GM12878 (cell line): Measurements from ENCODE around the gene RAB34. TPM values are rescaled to one million over a fixed set of nuclear protein-coding genes. Genes with fewer than 3 reads are reported as not detected.

Source experiments
- ATAC-seq: fragments of 200-7000 bp; cut with Tn5 transposase; 3 replicates; pipeline ENCODE4 v1.9.1; 2020; ENCODE audit warnings: mild to moderate bottlenecking, moderate library complexity
- BruUV-seq: library from RNA; stranded (reverse); fragments of 400-500 nt; replicated peaks from 2 replicates; lab custom pipeline; 2021; lab: Mats Ljungman, UMichigan
- CTCF ChIA-PET: fragments of 300-600 bp; sonication (Branson Sonifier 250); formaldehyde crosslinking; extraction: SDS; loops from one replicate; lab custom pipeline; 2021; ENCODE audit warnings: inconsistent platforms; lab: Yijun Ruan, JAX
- POLR2A ChIA-PET: fragments of 350-600 bp; formaldehyde crosslinking; extraction: SDS; loops from one replicate; lab custom pipeline; 2021; ENCODE audit warnings: inconsistent platforms; lab: Charles Lee
- RAD21 ChIA-PET: fragments of 300-600 bp; sonication (Branson Sonifier 250); formaldehyde crosslinking; loops from one replicate; lab custom pipeline; 2023; ENCODE audit warnings: antibody characterized with exemption; ENCODE audit not compliant: unreplicated experiment; lab: Charles Lee
- SMC1A ChIA-PET: fragments of 300-600 bp; sonication (Branson Sonifier 250); formaldehyde crosslinking; loops from one replicate; lab custom pipeline; 2023; ENCODE audit not compliant: unreplicated experiment, uncharacterized antibody; lab: Charles Lee
- DNase-seq: peaks from one replicate; pipeline ENCODE4 v3.0.0-alpha.2; 2011; ENCODE audit warnings: low read depth, low spot score
- FAIRE-seq: peaks from 3 replicates; lab custom pipeline; 2011; peaks lifted over from hg19 to GRCh38; lab: Jason Lieb, UNC
- H2AFZ ChIP-seq: 2 replicates; pipeline ENCODE4 v1.6.0; 2011; ENCODE audit warnings: low read depth, low read length, control low read depth; ENCODE audit not compliant: control insufficient read depth
- H3K27ac ChIP-seq: 2 replicates; pipeline ENCODE4 v1.5.1; 2011; ENCODE audit warnings: control low read depth; ENCODE audit not compliant: control insufficient read depth, insufficient read depth
- H3K27me3 ChIP-seq, 2 experiments: replicated peaks in 1 of 2; 2 replicates each; pipeline versions ENCODE4 v1.6.0 to v1.6.1; 2011; ENCODE audit warnings: low read length in 1 of 2; ENCODE audit not compliant: control insufficient read depth in 2 of 2, insufficient read depth in 2 of 2
- H3K36me3 ChIP-seq, 2 experiments: 2 replicates each; pipeline ENCODE4 v1.5.1; 2011; ENCODE audit warnings: low read length in 1 of 2; ENCODE audit not compliant: control insufficient read depth in 2 of 2, insufficient read depth in 2 of 2
- H3K4me1 ChIP-seq: 2 replicates; pipeline ENCODE4 v1.6.1; 2011; ENCODE audit warnings: mild to moderate bottlenecking, low read length, moderate library complexity, mixed read lengths; ENCODE audit not compliant: control insufficient read depth, insufficient read depth
- H3K4me2 ChIP-seq: 2 replicates; pipeline ENCODE4 v1.6.0; 2011; ENCODE audit warnings: control low read depth; ENCODE audit not compliant: control insufficient read depth, insufficient read depth
- H3K4me3 ChIP-seq: fragments of 200-600 bp; sonication (generic); 2 replicates; pipeline ENCODE4 v1.5.1; 2016
- H3K79me2 ChIP-seq: 2 replicates; pipeline ENCODE4 v1.6.0; 2011; ENCODE audit warnings: low read length; ENCODE audit not compliant: control insufficient read depth, insufficient read depth
- H3K9ac ChIP-seq: 2 replicates; pipeline ENCODE4 v1.8.0; 2011; ENCODE audit warnings: low read length, control low read depth, mixed read lengths; ENCODE audit not compliant: control insufficient read depth, insufficient read depth
- H3K9me3 ChIP-seq: replicated peaks from 3 replicates; pipeline ENCODE4 v1.5.1; 2011; ENCODE audit warnings: mild to moderate bottlenecking, low read length; ENCODE audit not compliant: control insufficient read depth, insufficient read depth
- H4K20me1 ChIP-seq: 2 replicates; pipeline ENCODE4 v1.6.0; 2011; ENCODE audit not compliant: control insufficient read depth, insufficient read depth
- HDAC2 ChIP-seq: fragments of 200-600 bp; sonication (generic); IDR thresholded peaks from 2 replicates; pipeline ENCODE4 v1.6.1; 2017
- HDGF ChIP-seq: fragments of 450-650 bp; IDR thresholded peaks from 2 replicates; pipeline ENCODE4 v1.6.1; 2016; ENCODE audit warnings: antibody characterized with exemption
- IKZF1 ChIP-seq: fragments of 450-650 bp; conservative IDR thresholded peaks from 2 replicates; pipeline ENCODE4 v1.6.1; 2017; ENCODE audit warnings: antibody characterized with exemption, mild to moderate bottlenecking
- IRF5 ChIP-seq: fragments of 450-650 bp; IDR thresholded peaks from 2 replicates; pipeline ENCODE4 v1.6.1; 2017; ENCODE audit warnings: borderline replicate concordance
- JUNB ChIP-seq: IDR thresholded peaks from 2 replicates; pipeline ENCODE4 v1.6.1; 2016; ENCODE audit warnings: antibody characterized with exemption, mild to moderate bottlenecking
- KLF5 ChIP-seq: fragments of 450-650 bp; IDR thresholded peaks from 2 replicates; pipeline ENCODE4 v1.6.1; 2014; ENCODE audit warnings: mild to moderate bottlenecking; ENCODE audit not compliant: partially characterized antibody
- MEF2B ChIP-seq: fragments of 450-650 bp; IDR thresholded peaks from 2 replicates; pipeline ENCODE4 v1.6.1; 2018; ENCODE audit warnings: mild to moderate bottlenecking, moderate library complexity; ENCODE audit not compliant: partially characterized antibody, poor library complexity, severe bottlenecking
- PAX5 ChIP-seq: IDR thresholded peaks from 2 replicates; pipeline ENCODE4 v1.6.1; 2011; ENCODE audit warnings: low read depth, low read length, borderline replicate concordance
- POLR2AphosphoS2 ChIP-seq: IDR thresholded peaks from 2 replicates; pipeline ENCODE4 v1.6.1; 2011; ENCODE audit warnings: low read depth, mild to moderate bottlenecking, low read length, improper control_type of control experiment, moderate library complexity
- POU2F2 ChIP-seq: IDR thresholded peaks from 3 replicates; pipeline ENCODE4 v1.6.1; 2011; ENCODE audit warnings: low read depth, mild to moderate bottlenecking, low read length, borderline replicate concordance
- SMAD5 ChIP-seq: IDR thresholded peaks from 2 replicates; pipeline ENCODE4 v1.6.1; 2016; ENCODE audit warnings: antibody characterized with exemption, low read depth
- SREBF1 ChIP-seq: IDR thresholded peaks from 2 replicates; pipeline ENCODE4 v1.6.1; 2012; ENCODE audit warnings: mild to moderate bottlenecking, low read length
- STAT1 ChIP-seq: fragments of 450-650 bp; conservative IDR thresholded peaks from 2 replicates; pipeline ENCODE4 v1.6.1; 2014; ENCODE audit warnings: antibody characterized with exemption, mild to moderate bottlenecking
- TAF1 ChIP-seq: IDR thresholded peaks from 2 replicates; pipeline ENCODE4 v1.6.1; 2011; ENCODE audit warnings: mild to moderate bottlenecking, low read depth, low read length, borderline replicate concordance
- TCF3 ChIP-seq: IDR thresholded peaks from 2 replicates; pipeline ENCODE4 v1.6.1; 2012; ENCODE audit warnings: low read depth, mild to moderate bottlenecking, low read length, borderline replicate concordance; ENCODE audit not compliant: insufficient read depth
- USF2 ChIP-seq: IDR thresholded peaks from 2 replicates; pipeline ENCODE4 v1.6.1; 2011; ENCODE audit warnings: low read depth, low read length, improper control_type of control experiment, borderline replicate concordance
- ZSCAN29 ChIP-seq: fragments of 450-650 bp; IDR thresholded peaks from 2 replicates; pipeline ENCODE4 v1.6.1; 2017; ENCODE audit warnings: mild to moderate bottlenecking, moderate library complexity
- WGBS: methylation state at CpG from one replicate; pipeline ENCODE4 v1.1.6; 2016; ENCODE audit warnings: low lambda C conversion rate; ENCODE audit not compliant: insufficient replicate concordance, insufficient coverage; ENCODE audit errors: missing lambda C conversion rate; 5-methylcytosine and 5-hydroxymethylcytosine counted together
- in situ Hi-C: fragments of 300-500 bp; cut with MboI; formaldehyde crosslinking; loops from 9 replicates; pipeline ENCODE4 v1.14.3; 2018; ENCODE audit warnings: mixed read lengths
- intact Hi-C: fragments of 100-400 bp; cut with micrococcal nuclease; formaldehyde crosslinking; loops from one replicate; pipeline ENCODE4 v1.14.2; 2022; ENCODE audit not compliant: unreplicated experiment
- polyA plus RNA-seq, 11 experiments: library from polyadenylated mRNA; depleted of rRNA in 4 of 11; unstranded in 6 of 11; stranded (reverse) in 5 of 11; fragments of >200 nt; fragmentation: Nextera tagmentation in 4 of 11; fragmentation: Illumina TruSeq in 1 of 11; extraction: Ambion mirVana in 4 of 11; extraction: Trizol in 1 of 11; gene quantifications; 1 replicate in 1 of 11; 2 replicates in 10 of 11; pipeline versions ENCODE4 v1.2.1 to v1.2.3, GENCODE V29; 2011 to 2016; ENCODE audit warnings: inconsistent platforms in 2 of 11, missing spikeins in 2 of 11, low read depth in 1 of 11
- total RNA-seq, 4 experiments: library from RNA; depleted of rRNA in 3 of 4; stranded (reverse); fragments of >200 nt in 3 of 4; fragmentation: Illumina TruSeq in 1 of 4; extraction: Trizol in 1 of 4; gene quantifications; 2 replicates each; pipeline versions ENCODE4 v1.2.1 to v1.2.3, GENCODE V29; 2013 to 2021

Gene RAB34
- total and polyA plus RNA-seq, 10 of the 15 experiments (the other 5 are each of a cell fraction or from before 2014, with no cell fraction given): 0.37 to 46.4 (median 32.8) TPM

GRCh38 chr17:28712705-28713415 lies 4.8 kb downstream of the RAB34 start:
- DNase-seq (no peak), ATAC-seq (no peak), FAIRE-seq (no peak)
- H3K9ac ChIP-seq: no peak overlapping the region
- WGBS: 81% methylated on average over 7 of the region's 7 CpGs
- no peak overlapping the region for H3K4me3 ChIP-seq
- intact Hi-C loops: loop anchor here (10.0 kb wide), 1 partner anchor 158 kb away; the partner anchor contains the start of gene UNC119
- in situ Hi-C loops: no loop called here
- H3K36me3 ChIP-seq: no peaks in the 10 kb centered on the region; a peak in 1 of 4 replicates
- no peak overlapping the region for H3K4me2 ChIP-seq
- SMC1A ChIA-PET: interaction anchor here (1.2 to 2.6 kb wide), 7 partner anchors 7 to 69 kb away, joined by 3 to 13 read pairs (median 4); partner anchors contain the start of genes NEK8, RPL23A, SDF2 and SUPT6H
- H3K27ac ChIP-seq: no peak overlapping the region
- no peak for TF ChIP-seq HDAC2
- no peak for TF ChIP-seq JUNB
- TF ChIP-seq IKZF1: no peak
- TF ChIP-seq SREBF1: no peak
- no peak for TF ChIP-seq IRF5
- no peak for TF ChIP-seq KLF5
- TF ChIP-seq SMAD5: no peak
- TF ChIP-seq POU2F2: no peak
- TF ChIP-seq HDGF: no peak
- TF ChIP-seq TAF1: no peak
- no peak for TF ChIP-seq MEF2B
- TF ChIP-seq TCF3: no peak
- no peak for TF ChIP-seq USF2
- no peak for TF ChIP-seq PAX5
- TF ChIP-seq ZSCAN29: no peak
- no peak for TF ChIP-seq POLR2AphosphoS2
- TF ChIP-seq STAT1: no peak
- H3K4me1 ChIP-seq: peaks cover 9% of the 10 kb centered on the region
- no TSS peak for BruUV-seq
- CTCF ChIA-PET: interaction anchor here (0.5 to 3.1 kb wide), 9 partner anchors 14 to 252 kb away, joined by 3 to 18 read pairs (median 5); partner anchors contain the start of gene TLCD1
- no peaks in the 10 kb centered on the region for H3K79me2 ChIP-seq
- POLR2A ChIA-PET: interaction anchor here (0.7 to 3.5 kb wide), 9 partner anchors 7 to 180 kb away, joined by 3 to 29 read pairs (median 10); partner anchors contain the start of genes ALDOC, BLTP2, RPL23A and SDF2
- no peaks in the 10 kb centered on the region for H3K9me3 ChIP-seq
- H4K20me1 ChIP-seq: no peaks in the 10 kb centered on the region
- RAD21 ChIA-PET: interaction anchor here (0.8 to 3.4 kb wide), 3 partner anchors 12 to 68 kb away, joined by 3 to 20 read pairs (median 5); partner anchors contain the start of genes BLTP2 and TLCD1
- no peaks in the 10 kb centered on the region for H3K27me3 ChIP-seq
- H2AFZ ChIP-seq: peak overlapping the region; percentile 57
